HG02852 (cell line): ENCODE measurements around the gene MYCBPAP.

ENCODE experiments used
- ATAC-seq: cut with Tn5 transposase; IDR thresholded peaks from one replicate; pipeline ENCODE4 v1.9.1; 2021; ENCODE audit warnings: mild to moderate bottlenecking, moderate library complexity; ENCODE audit not compliant: unreplicated experiment

Gene MYCBPAP

DNA sequence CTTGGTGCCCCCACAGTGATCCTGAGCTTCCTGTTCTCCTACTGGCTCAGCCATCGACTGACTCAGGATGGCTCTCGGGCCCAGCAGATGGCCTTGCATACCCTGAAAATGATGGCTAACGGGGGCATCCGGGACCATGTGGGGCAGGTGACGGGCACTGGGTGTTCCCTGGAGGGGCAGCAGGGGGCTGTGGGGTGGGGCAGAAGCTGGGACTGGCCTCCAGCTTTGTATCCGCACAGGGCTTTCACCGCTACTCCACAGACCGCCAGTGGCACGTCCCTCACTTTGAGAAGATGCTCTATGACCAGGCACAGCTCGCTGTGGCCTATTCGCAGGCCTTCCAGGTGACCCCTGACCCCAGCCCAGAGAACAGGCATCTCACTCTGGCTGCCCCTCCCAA lies 41.7 kb downstream of the MYCBPAP start:
- ATAC-seq, result no peak

DNA sequence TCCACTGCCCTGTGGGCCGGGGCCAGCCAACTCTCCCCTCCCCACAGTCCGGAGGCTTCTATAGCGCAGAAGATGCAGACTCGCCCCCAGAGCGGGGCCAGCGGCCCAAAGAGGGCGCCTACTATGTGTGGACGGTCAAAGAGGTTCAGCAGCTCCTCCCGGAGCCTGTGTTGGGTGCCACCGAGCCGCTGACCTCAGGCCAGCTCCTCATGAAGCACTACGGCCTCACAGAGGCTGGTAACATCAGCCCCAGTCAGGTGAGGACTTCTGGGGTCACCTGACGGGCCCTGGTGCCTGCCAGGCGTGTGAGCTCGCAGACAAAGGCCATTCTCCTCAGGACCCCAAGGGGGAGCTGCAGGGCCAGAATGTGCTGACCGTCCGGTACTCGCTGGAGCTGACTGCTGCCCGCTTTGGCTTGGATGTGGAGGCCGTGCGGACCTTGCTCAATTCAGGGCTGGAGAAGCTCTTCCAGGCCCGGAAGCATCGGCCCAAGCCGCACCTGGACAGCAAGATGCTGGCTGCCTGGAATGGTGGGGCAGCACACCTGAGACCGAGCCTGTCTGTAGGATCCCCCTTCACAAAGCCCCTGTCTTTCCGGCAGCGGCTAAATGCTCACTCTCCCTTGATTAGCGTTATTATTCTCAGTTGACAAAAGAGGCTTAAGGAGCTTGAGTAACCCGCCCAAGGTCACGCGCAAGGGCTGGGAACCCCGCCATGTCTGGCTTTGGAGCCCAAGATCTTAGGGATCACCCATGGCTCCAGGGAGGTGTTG lies 42.6 kb downstream of the MYCBPAP start:
- ATAC-seq, result no peak

DNA sequence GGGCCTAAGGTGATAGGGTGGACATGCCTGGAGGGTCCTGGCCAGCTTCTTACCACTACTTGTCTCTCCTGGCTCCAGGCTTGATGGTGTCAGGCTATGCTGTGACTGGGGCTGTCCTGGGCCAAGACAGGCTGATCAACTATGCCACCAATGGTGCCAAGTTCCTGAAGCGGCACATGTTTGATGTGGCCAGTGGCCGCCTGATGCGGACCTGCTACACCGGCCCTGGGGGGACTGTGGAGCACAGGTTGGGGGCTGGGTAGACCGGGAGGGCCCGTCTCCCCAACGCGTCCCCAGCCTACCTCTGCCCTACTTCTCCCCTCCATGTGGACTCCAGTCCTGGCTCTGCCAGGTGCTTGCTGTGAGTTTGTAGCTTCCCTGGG lies 43.2 kb downstream of the MYCBPAP start:
- no peak for ATAC-seq

DNA sequence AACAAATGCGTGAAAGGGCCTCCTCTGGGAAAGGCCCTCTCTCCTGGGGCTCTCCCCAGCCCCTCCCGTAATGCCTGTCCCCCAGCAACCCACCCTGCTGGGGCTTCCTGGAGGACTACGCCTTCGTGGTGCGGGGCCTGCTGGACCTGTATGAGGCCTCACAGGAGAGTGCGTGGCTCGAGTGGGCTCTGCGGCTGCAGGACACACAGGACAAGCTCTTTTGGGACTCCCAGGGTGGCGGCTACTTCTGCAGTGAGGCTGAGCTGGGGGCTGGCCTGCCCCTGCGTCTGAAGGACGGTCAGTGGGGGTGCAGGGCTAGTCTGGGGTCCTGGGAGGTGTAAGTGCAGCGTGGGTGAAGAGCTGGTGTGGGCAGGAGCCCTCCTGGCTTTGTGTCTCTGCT lies 43.6 kb downstream of the MYCBPAP start:
- ATAC-seq, result no peak

DNA sequence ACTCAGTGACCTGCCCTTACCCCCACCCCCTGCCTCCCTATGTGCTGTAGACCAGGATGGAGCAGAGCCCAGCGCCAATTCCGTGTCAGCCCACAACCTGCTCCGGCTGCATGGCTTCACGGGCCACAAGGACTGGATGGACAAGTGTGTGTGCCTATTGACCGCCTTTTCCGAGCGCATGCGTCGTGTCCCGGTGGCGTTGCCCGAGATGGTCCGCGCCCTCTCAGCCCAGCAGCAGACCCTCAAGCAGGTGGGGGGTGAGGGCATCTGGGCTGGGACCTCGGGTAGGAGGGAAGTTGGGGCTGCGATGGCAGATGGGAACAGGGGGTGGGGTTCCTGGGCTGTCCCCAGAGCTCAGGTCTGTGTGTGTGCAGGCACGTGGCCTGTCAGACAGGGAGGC lies 46.0 kb downstream of the MYCBPAP start:
- ATAC-seq, result no peak

DNA sequence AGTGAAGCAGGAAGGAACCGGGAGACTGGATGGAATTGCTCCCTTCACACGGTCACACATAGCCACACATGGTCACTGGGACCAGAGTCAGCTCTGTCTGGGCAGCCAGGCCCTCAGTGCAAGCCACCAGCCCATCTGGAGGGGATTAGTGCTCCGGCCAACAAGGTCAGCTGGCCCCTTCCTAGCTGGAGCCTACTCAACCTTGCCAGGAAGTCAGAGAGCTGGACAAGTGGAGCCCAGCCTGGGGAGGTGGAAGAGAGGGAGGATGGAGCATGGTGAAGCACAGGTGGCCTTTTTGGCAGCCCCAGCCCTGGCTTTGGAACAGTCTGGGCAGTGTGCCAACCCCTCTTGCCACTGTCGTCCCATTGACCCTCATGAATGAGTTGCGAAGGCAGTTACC lies 48.6 kb downstream of the MYCBPAP start:
- no peak for ATAC-seq

DNA sequence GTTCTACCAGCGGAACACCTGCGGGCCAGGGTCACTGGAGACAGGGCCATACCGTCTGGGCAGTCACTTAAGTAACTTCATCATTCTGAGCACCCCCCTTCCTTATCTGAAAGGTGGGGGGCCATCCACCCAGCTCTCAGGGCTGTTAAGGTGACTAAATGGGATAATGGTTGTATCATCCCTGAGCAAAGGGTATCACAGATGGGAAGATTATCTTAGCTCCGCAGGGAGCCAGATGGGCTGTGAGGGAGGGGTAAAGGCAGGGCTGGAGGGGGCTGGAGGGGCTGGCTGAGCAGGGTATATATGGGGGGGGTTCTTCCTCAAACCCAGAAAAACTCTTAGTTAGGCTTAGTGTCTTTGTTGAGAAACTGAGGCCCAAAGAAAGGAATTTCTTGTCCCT lies 49.4 kb downstream of the MYCBPAP start:
- ATAC-seq, result no peak

DNA sequence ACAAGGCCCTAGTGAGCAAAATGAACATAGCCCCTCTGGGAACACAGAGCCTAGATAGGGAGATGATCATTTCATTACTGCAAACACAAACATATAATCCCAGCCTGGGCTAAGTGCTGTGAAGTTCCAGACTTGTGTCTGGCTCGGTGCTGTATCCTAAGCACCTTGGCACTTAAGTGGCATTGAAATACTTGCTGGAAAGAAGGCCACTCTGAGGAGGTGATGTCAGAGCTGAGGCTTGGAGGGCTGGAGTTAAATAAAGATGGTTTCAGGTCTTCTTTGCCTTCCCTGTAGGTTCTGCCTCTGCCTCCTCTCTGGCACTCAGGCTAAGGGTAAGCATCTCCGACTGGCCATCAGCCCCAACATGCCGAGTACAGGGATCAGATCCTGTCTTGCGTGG lies 49.9 kb downstream of the MYCBPAP start:
- ATAC-seq, result no peak

DNA sequence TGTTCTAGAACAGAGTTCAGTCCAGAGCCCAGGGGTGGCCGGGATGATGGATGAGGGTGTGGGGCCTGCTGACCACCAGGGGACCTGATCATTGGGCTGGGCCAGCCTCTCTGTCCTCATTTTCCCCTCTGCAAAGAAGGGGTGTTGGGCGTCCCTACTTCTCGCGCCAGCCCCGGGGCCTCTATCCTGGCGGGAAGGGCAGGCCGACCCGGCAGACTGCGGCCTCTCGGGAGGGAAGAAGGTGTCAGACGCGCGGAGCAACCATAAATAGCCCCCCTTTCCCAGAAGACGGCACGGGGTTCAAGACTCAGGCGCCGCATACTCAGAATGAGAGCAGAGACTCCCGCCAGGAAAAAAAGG lies 50.3 kb downstream of the MYCBPAP start:
- ATAC-seq, result no peak

DNA sequence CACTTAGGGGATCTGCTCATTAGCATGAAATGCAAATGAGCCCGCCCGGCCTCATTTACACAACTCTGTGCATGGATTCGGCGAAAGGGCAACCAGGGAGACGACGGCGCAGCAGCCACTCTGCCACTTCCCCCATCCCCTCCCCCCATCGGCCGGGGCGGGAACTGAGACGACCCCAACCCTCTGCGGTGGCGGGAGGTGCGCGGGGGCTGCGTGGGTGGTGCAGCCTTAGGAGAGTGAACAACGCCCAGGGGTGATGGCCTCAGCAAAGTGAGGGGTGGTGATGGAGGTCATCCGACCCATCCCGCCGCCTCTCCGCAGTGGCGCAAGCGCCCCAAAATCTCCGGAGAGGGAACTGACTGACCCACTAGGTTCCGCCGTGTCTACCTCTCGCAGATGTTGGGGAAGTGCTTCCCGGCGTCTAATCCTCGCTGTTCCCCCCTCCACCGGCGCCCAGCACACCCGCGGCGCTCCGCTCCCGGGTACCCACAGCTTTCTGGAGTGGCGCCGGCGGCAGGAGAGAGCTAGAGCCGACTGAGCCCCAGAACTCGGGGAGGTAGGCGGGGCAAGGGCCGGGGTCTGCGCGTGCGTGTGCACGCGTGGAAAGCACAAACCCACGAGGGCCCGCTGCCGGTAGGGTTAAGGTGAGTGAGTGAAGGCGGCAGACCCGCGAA lies 50.8 kb downstream of the MYCBPAP start:
- no peak for ATAC-seq

DNA sequence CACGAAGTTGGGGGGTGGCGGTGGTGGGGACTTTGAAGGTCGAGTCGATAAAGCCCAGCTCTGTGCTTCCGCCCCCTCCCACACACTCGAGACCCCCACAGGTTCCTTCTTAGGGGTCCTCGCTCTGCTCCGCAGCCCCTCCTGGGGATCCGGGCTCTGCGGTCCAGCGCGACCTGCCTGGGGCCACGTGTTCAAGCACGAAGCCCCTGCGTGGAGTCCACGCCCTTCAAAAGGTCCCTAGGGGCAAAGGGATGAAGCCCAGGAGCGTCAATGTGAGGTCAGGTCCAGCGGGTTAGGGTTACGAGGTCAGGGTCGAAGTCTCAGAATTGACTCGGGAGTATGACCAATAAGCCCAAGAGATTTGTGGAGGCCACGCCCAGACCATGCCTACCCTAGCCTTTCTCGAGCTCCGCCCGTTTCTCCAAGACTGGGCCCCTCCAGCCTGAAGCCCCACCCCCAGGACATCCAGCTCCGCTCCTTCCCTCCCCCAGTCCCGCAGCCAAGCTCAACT lies 51.5 kb downstream of the MYCBPAP start:
- ATAC-seq, result no peak

DNA sequence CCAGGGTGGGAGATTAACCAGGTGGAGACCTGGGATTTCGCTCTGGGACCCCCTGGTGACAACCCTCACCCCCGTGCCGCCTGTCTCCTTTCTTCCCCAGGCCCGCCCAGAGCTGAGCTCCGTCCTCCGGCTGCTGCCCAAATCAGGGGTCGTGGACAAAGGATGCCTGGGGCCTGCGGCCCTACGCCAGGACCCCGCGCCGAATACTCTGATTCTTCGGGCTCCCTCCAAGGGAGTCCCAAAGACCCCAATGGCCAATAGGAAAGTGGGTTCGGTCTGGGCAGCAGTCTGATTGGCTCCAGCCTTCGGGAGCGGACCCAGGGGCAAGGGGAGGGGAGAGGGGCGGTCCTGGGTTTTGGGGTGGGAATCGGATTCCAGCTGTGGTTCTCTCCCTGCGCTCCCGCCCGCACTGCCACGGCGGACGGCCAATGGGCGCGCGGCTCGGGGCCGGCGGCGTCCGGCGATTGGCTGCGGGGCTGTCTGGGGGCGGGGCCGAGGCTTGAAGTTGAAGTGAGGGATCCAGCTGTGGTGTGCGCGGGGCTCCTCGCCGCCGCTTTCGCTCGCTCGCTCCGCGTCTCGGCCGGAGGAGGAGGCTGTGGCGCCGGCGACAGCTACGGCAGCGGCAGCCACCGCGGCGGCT lies 52.1 kb downstream of the MYCBPAP start, which contains the start of gene CACNA1G:
TSS of gene CACNA1G (plus strand) at position 531 of the 640 bp plus-strand sequence. CDS start 745 bp downstream, outside the sequence.
- ATAC-seq, result peak; percentile 94

DNA sequence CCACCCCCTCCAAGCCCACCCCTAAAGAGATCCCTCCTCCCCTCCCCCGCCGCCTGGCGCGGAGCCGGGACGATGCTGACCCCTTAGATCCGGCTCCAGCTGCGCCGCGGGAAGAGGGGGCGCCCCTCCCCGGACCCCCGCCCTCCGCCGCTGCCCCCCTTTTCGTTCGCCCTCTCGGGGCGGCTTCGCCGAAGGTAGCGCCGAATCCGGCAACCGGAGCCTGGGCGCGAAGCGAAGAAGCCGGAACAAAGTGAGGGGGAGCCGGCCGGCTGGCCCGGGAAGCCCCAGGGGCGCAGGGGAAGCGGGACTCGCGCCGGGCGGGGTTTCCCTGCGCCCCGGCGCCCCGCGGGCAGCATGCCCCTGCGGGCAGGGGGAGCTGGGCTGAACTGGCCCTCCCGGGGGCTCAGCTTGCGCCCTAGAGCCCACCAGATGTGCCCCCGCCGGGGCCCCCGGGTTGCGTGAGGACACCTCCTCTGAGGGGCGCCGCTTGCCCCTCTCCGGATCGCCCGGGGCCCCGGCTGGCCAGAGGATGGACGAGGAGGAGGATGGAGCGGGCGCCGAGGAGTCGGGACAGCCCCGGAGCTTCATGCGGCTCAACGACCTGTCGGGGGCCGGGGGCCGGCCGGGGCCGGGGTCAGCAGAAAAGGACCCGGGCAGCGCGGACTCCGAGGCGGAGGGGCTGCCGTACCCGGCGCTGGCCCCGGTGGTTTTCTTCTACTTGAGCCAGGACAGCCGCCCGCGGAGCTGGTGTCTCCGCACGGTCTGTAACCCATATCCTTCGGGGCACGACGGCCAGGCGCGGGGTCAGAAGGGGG lies 52.9 kb downstream of the MYCBPAP start:
- no peak for ATAC-seq

DNA sequence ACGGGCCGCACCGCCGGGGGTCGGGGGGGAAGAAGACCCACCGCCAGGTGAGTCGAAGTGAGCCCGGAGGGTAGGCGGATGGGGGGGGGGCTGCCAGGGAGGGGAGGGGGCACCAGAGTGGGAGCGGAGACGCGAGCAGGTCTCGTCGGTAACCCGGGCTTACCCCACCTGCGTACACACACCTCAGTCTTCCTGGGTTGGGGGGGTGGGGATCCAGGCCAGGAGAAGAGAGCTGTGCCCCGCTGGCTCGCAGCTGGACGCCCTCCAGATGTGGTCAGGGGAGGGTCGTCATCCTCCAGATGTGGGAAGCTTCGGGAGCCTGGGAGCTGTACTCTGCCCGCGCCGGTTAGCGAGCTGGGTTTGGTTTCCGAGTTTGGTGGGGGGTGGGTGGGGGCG lies 53.5 kb downstream of the MYCBPAP start:
- ATAC-seq, result no peak

DNA sequence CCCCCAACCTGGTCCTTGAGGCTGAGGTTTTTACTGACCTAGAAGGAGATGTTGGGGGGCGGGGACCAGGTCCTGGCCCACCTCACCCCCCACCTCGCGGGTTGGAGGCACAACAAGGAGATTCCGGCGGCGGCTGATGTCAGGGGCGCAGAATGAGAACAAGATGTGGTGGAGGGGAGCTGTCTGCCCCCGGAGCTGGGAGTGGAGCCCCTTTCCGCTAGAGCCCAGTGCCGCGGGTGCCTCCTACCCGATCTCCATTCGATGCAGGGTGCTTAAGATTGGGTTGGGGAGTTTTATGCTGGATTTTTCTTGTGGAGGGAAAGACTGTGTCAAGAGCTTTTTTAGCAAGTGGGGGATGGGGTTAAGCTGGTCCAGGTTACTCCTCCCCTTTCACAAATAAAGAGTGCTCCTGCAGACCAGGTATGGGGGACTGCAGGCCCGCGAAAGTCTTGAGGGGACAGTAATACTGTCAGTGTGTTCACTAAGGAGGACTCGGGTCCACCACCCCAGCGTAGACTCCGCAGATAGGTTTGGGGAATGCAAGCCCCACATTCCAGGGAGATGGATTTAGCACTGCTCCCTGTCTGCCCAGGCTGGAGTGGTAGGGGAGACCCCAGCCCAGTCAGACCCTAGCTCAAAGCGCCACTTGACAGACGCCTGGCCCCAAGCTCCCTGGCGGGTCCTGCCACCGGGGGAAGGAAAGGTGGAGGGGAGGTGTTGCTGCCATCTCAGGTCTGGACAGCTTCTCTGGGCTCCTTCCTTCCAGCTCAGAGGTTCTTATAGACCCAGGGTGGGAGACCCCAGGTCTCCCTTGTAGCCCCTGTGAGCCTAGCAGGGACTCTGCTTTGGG lies 54.2 kb downstream of the MYCBPAP start:
- ATAC-seq, result no peak

DNA sequence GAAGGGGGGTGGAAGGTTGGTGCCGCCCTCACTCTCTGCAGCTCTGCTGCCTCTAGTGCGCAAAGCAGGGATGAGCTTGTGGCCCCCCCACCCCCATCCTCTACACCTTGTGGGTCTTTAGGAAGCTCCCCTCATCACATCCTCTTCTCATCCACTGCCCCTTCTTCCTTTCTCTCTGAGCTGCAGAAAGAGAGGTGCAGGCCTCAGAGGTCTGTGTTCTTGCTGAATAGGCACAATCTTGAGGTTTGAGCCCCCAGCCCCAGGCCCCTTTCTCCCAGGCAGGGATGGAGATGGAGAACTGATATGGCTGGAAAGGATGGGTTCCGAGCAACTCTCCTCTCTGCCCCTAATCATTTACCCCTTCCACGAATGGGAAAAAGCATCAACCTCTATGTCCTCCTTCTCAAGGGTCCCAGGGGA lies 54.9 kb downstream of the MYCBPAP start:
- ATAC-seq, result no peak

DNA sequence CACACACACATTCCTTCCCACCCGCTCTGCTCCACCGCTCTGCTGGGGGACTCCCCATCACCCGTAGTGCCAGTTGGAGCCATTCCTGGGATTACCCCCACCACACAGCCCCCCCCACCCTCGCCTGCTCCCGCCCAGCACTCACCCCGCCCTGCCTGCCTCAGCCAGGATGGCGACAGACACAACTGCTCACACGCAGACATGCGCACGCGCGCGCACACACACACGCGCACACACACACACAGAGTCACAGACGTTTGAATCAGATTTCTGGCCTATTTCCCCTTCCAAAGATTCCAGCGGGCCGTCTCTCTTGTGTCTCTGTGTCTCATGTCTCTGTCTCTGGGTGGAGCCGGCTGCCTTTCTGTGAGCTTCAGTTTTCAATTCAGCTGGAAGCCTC lies 56.7 kb downstream of the MYCBPAP start:
- no peak for ATAC-seq

DNA sequence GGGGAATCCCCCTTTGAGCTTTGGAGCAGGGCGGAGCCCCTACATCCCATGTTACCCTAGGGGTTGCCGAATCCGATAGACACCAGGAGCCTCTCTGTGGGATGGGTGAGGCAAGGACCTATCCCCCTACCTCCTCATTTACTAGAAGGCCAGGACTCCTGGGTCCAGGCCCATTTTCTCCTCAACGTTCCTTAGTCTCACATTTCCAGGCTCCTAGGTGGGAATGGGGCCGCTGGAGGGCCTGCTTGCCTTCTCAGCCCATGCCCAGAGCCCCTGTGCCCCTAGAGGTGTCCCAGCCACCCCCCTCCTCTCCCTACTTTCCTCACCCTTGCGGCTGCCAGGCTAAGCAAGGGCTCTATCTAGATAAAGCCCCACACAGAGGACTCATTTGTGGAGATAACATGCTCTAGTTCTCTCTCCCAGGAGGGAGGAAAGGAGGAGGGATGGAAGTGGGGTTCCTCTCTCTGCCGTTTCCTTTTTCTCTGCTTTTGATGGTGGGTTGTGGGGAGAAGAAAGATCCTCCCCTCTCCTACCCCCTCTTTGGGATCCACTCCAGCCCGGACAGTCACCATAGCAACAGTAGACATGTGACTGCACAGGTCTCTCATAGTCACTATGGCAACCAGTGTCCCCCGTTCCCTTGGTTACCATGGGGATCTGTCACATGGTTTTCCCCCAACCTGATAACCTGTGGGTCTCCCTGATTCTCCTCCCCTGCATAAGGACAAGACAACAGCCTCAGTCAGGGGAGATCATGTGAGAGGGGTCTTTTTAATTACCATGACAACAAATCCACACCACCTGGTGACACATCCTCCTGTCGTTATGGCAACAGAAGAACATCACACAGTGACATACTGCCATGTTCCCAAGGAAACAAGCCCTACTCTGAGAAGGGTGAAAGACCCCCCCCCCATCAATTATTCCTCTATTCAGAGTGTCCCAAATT lies 57.4 kb downstream of the MYCBPAP start:
- no peak for ATAC-seq

DNA sequence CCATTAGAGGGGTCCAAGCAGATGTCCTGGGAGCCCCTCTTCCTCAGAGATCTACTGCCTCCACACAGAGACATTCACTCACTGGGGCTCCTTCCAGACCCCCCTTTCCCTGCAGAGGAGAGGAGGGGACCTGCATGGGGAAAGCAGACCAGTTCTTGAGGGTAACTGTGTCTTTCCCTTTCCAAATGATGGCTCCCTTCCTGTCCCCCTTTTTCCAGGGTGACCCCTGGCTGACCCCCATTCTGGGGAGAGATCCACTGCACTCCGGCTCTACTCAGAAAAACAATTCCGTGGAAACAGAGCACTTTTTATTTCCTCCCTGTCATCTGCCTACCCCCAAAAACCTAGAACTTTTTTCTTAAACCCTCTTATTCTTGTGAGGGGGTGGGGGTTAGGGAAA lies 58.6 kb downstream of the MYCBPAP start:
- no peak for ATAC-seq
